ENCODE results near the gene CLIC1.

GRCh38 chr6:31693535-31693934, 42.8 kb downstream of the CLIC1 start:
- TF ChIP-seq CTCF (IDR thresholded peaks at IDR 0.05) (no peak), EZH2 (IDR thresholded peaks at IDR 0.05) (no peak), EZH2phosphoT487 (IDR thresholded peaks at IDR 0.05) (no peak)

Data from neural progenitor cell (in vitro differentiated cells).